ENCODE results near the gene EXOC3L2. TPM values are rescaled to one million over a fixed set of nuclear protein-coding genes. Genes with fewer than 3 reads are reported as not detected.

The EXOC3L2 gene
- total and polyA plus RNA-seq, 10 of the 15 experiments (the other 5 are each of a cell fraction or from before 2014, with no cell fraction given), result not detected

GRCh38 chr19:45222724-45223123 is 22.5 kb downstream of the EXOC3L2 start (continued):
- TF ChIP-seq ZZZ3 (IDR thresholded peaks at IDR 0.05; ENCODE audit: control insufficient read depth, insufficient read length, low read depth), result no peak

GRCh38 chr19:45218911-45219743 is 26.1 kb downstream of the EXOC3L2 start:
- TF ChIP-seq ZNF687 (IDR thresholded peaks at IDR 0.05), result no peak
- no peak for TF ChIP-seq TCF3 (IDR thresholded peaks at IDR 0.05; ENCODE audit: borderline replicate concordance, insufficient read depth, low read depth, low read length)
- no peak for TF ChIP-seq BCL11A (IDR thresholded peaks at IDR 0.05; ENCODE audit: low read depth, low read length)
- TF ChIP-seq ZNF384 (IDR thresholded peaks at IDR 0.05; ENCODE audit: borderline replicate concordance, low read depth, low read length), result no peak
- no peak for TF ChIP-seq IKZF1 (conservative IDR thresholded peaks at IDR 0.05)
- no peak for TF ChIP-seq CBFB (IDR thresholded peaks at IDR 0.05; ENCODE audit: low read depth)
- TF ChIP-seq MXI1 (IDR thresholded peaks at IDR 0.05; ENCODE audit: low read depth, low read length), result no peak
- Histone ChIP-seq H3K4me1 (ENCODE audit: control insufficient read depth, insufficient read depth, low read length) (no peaks in the 10 kb centered on the region), H2AFZ (ENCODE audit: control insufficient read depth, low read depth, low read length) (no peak overlapping the region), H3K36me3 (ENCODE audit: control insufficient read depth in 2 of 2, insufficient read depth in 2 of 2, low read length in 1 of 2) (no peaks in the 10 kb centered on the region), H3K4me2 (ENCODE audit: control insufficient read depth, insufficient read depth) (no peak overlapping the region; the same call in 1 of the 2 replicates), H3K27me3 (replicated peaks in 1 of 2; ENCODE audit: control insufficient read depth in 2 of 2, insufficient read depth in 2 of 2, low read length in 1 of 2) (peaks cover 2 to 3% of the 10 kb centered on the region in 2 experiments), H3K9me3 (replicated peaks; ENCODE audit: control insufficient read depth, insufficient read depth, low read length) (no peaks in the 10 kb centered on the region), H3K4me3 (no peak overlapping the region), H3K79me2 (ENCODE audit: control insufficient read depth, insufficient read depth, low read length) (no peaks in the 10 kb centered on the region), H3K27ac (ENCODE audit: control insufficient read depth, insufficient read depth) (no peak overlapping the region), H3K9ac (ENCODE audit: control insufficient read depth, insufficient read depth, low read length) (no peak overlapping the region), H4K20me1 (ENCODE audit: control insufficient read depth, insufficient read depth) (no peaks in the 10 kb centered on the region)
- FAIRE-seq (no peak), DNase-seq (ENCODE audit: low read depth, low spot score) (no peak), ATAC-seq (no peak)
- intact Hi-C loops (cut with micrococcal nuclease; ENCODE audit: unreplicated experiment), result no loop called here
- ChIA-PET POLR2A (no interaction called here), RAD21 (ENCODE audit: unreplicated experiment) (no interaction called here), CTCF (interaction anchor here (0.6 kb wide), 1 partner anchor 609 kb away, joined by 3 read pairs; no protein-coding TSS in a partner anchor), SMC1A (ENCODE audit: uncharacterized antibody, unreplicated experiment) (interaction anchor here (0.7 kb wide), 1 partner anchor 265 kb away, joined by 4 read pairs; no protein-coding TSS in a partner anchor)
- BruUV-seq (replicated peaks), result no TSS peak
- in situ Hi-C loops (cut with MboI), result no loop called here
- WGBS (ENCODE audit: insufficient coverage, insufficient replicate concordance, low lambda C conversion rate, missing lambda C conversion rate), result 64% methylated on average over 18 of the region's 18 CpGs

All from GM12878 (cell line).